ENCODE data around the gene PPP3R1. TPM values are rescaled to one million over a fixed set of nuclear protein-coding genes. Genes with fewer than 3 reads are reported as not detected.

The PPP3R1 gene
- total and polyA plus RNA-seq, 4 donors: 2.4 to 42.5 (median 18.3) TPM

GRCh38 chr2:68246396-68246795 lies 5.9 kb downstream of the PPP3R1 start:
- no peak for DNase-seq (ENCODE audit: low spot score)
- WGBS: 93% methylated on average over 1 of the region's 1 CpG
- H3K9ac ChIP-seq (ENCODE audit: low read depth in 1 of 2, low read length in 2 of 2): no peak overlapping the region
- H3K36me3 ChIP-seq (ENCODE audit: control insufficient read depth in 4 of 4, insufficient read depth in 3 of 4, low read depth in 1 of 4, low read length in 3 of 4): no peaks in the 10 kb centered on the region
- peaks cover 13 to 56% (median 30%) of the 10 kb centered on the region in 4 donors for H3K4me1 ChIP-seq (ENCODE audit: control insufficient read depth in 4 of 4, insufficient read depth in 4 of 4, low read length in 3 of 4)
- no peaks in the 10 kb centered on the region for H3K9me3 ChIP-seq (ENCODE audit: control insufficient read depth in 4 of 4, low read length in 3 of 4)
- no peak overlapping the region for H3K27ac ChIP-seq (ENCODE audit: low read depth in 1 of 2, low read length in 2 of 2)
- H3K27me3 ChIP-seq (ENCODE audit: control insufficient read depth in 4 of 4, insufficient read depth in 4 of 4, low read length in 3 of 4): no peaks in the 10 kb centered on the region
- no peak for TF ChIP-seq FOXA1 (IDR thresholded peaks at IDR 0.05)
- TF ChIP-seq ATF3 (IDR thresholded peaks at IDR 0.05): no peak
- TF ChIP-seq HNF4A (conservative IDR thresholded peaks at IDR 0.05): no peak
- H3K4me3 ChIP-seq (ENCODE audit: low read depth in 1 of 3, low read length in 3 of 3): no peak overlapping the region

- Histone ChIP-seq H3K4me1 (ENCODE audit: control insufficient read depth in 4 of 4, insufficient read depth in 4 of 4, low read length in 3 of 4) (peaks cover 13 to 55% (median 30%) of the 10 kb centered on the region in 4 donors), H3K9me3 (ENCODE audit: control insufficient read depth in 4 of 4, low read length in 3 of 4) (no peaks in the 10 kb centered on the region), H3K27ac (ENCODE audit: low read depth in 1 of 2, low read length in 2 of 2) (no peak overlapping the region), H3K27me3 (ENCODE audit: control insufficient read depth in 4 of 4, insufficient read depth in 4 of 4, low read length in 3 of 4) (no peaks in the 10 kb centered on the region), H3K4me3 (ENCODE audit: low read depth in 1 of 3, low read length in 3 of 3) (no peak overlapping the region), H3K36me3 (ENCODE audit: control insufficient read depth in 4 of 4, insufficient read depth in 3 of 4, low read depth in 1 of 4, low read length in 3 of 4) (no peaks in the 10 kb centered on the region), H3K9ac (ENCODE audit: low read depth in 1 of 2, low read length in 2 of 2) (no peak overlapping the region)
- no peak for DNase-seq (ENCODE audit: low spot score)
- TF ChIP-seq TAF1 (conservative IDR thresholded peaks at IDR 0.05) (no peak), RXRA (IDR thresholded peaks at IDR 0.05) (no peak), MAX (IDR thresholded peaks at IDR 0.05) (no peak), GABPA (IDR thresholded peaks at IDR 0.05 in 1 of 2, conservative IDR thresholded peaks at IDR 0.05 in 1 of 2) (no peak), RAD21 (IDR thresholded peaks at IDR 0.05) (no peak), FOXA1 (IDR thresholded peaks at IDR 0.05) (no peak), ZBTB33 (IDR thresholded peaks at IDR 0.05) (no peak), CTCF (IDR thresholded peaks at IDR 0.05; ENCODE audit: low read depth, low read length, missing input control) (no peak), NR2F2 (IDR thresholded peaks at IDR 0.05) (no peak), SP1 (IDR thresholded peaks at IDR 0.05) (no peak), REST (IDR thresholded peaks at IDR 0.05) (no peak), EGR1 (IDR thresholded peaks at IDR 0.05; ENCODE audit: low read depth in 2 of 2) (no peak), ATF3 (IDR thresholded peaks at IDR 0.05) (no peak)
These were observed 6.7 kb downstream of the PPP3R1 start for GRCh38 chr2:68245672-68246071.
